GM12875 (cell line): ENCODE results near the gene LRRTM4.

Experiments used
- H3K4me3 ChIP-seq: one replicate; pipeline ENCODE4 v1.5.1; 2011; ENCODE audit warnings: low read depth, low read length, control low read depth
- CTCF ChIP-seq: IDR thresholded peaks from 2 replicates; pipeline ENCODE4 v1.5.1; 2011; ENCODE audit warnings: low read depth, mild to moderate bottlenecking, control low read depth, inconsistent platforms, low read length, moderate library complexity, borderline replicate concordance; ENCODE audit not compliant: insufficient read depth

LRRTM4 gene

DNA sequence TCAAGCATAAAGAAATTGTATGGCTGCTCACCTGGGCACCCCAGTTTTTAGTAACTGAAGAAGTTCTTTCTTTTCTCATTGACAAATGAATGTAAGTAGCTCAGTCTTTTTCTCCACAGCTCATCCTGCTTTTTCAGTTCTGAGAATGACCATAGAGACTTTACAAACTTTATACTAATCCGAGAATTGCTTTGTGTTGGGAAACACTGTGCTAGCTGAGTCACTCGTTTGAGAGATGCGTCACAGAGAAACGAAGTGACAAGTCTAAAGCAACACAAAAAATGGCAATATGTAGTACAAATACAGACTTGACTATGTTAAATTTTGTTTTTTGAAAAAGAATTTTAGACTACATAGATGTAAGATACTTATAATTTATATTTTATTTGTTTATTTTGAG lies 9.0 kb downstream of the LRRTM4 start:
- TF ChIP-seq CTCF: no peak
- no peak overlapping the region for H3K4me3 ChIP-seq

DNA sequence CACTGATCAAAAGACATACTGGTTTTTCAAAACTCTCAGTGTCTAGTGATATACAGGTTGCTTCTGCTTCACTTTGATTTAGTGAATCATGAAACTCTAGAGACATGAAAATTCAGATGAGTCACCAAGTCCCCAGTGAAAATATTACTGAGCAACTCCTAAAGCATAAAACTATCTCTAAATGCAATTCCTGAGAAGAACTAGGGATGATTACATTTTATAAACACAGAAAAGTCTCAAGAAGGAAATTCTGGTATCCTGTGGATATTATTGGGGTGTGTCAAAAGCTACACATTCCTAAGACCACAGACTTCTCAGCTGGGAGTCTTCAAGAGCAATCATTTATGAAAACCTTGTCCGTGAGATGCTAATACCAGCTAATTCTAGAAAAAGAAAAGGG lies 9.7 kb downstream of the LRRTM4 start:
- H3K4me3 ChIP-seq: no peak overlapping the region
- no peak for TF ChIP-seq CTCF

GRCh38 chr2:77508511-77508910 lies 13.7 kb downstream of the LRRTM4 start:
- no peak overlapping the region for H3K4me3 ChIP-seq
- TF ChIP-seq CTCF: no peak

DNA sequence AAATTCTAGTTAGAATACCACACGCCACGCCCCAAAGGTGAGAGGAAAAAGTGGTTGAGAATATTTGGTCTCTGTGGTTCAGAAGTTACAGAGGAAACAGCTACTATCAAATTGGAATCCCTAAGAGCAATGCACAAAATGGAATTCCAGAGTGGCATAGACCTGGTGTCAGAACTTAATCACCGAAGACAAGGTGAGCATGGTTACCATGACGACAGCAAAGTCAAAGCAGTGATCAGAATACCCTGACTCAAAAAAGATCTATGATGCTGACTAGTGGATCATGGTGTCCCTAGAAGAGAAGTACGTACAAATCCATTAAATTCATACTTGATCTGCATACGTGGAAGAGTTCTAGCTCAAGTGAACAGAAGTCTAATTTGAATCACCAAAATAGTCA lies 14.5 kb downstream of the LRRTM4 start:
- no peak overlapping the region for H3K4me3 ChIP-seq
- no peak for TF ChIP-seq CTCF

GRCh38 chr2:77488141-77488540 lies 34.0 kb downstream of the LRRTM4 start:
- TF ChIP-seq CTCF: no peak
- no peak overlapping the region for H3K4me3 ChIP-seq

GRCh38 chr2:77487074-77487803 lies 34.9 kb downstream of the LRRTM4 start:
- no peak overlapping the region for H3K4me3 ChIP-seq
- TF ChIP-seq CTCF: no peak

- no peak overlapping the region for H3K4me3 ChIP-seq
- TF ChIP-seq CTCF: no peak
Measured at GRCh38 chr2:77484026-77484425, 38.1 kb downstream of the LRRTM4 start.
